ENCODE measurements around the gene FSTL4. TPM values are rescaled to one million over a fixed set of nuclear protein-coding genes. Genes with fewer than 3 reads are reported as not detected.
A peak's percentile ranks its signal among the peaks of the same experiment; 100 is the strongest.

The FSTL4 gene
- total RNA-seq, 1 experiment from 2014 or later: not detected

- Histone ChIP-seq H3K9ac (ENCODE audit: low read length) (no peak overlapping the region), H4K20me1 (ENCODE audit: insufficient read depth, low read depth, low read length) (no peaks in the 10 kb centered on the region), H2AFZ (ENCODE audit: low read length) (no peak overlapping the region), H3K27ac (ENCODE audit: low read length) (no peak overlapping the region), H3K4me1 (ENCODE audit: low read length) (no peaks in the 10 kb centered on the region), H3K79me2 (ENCODE audit: low read length) (no peaks in the 10 kb centered on the region), H3K9me2 (replicated peaks; ENCODE audit: insufficient read depth, low read length) (no peaks in the 10 kb centered on the region), H3K9me3 (ENCODE audit: low read length) (no peaks in the 10 kb centered on the region), H3K36me3 (ENCODE audit: insufficient read depth, low read length) (no peaks in the 10 kb centered on the region), H3K4me3 (ENCODE audit: low read length) (no peak overlapping the region), H3K4me2 (ENCODE audit: low read depth, low read length, poor library complexity, severe bottlenecking) (no peak overlapping the region), H3K27me3 (ENCODE audit: low read length) (no peaks in the 10 kb centered on the region)
- no peak for DNase-seq
Measured at GRCh38 chr5:133293960-133294359, 318.4 kb downstream of the FSTL4 start.

GRCh38 chr5:133292300-133292699 lies 320.0 kb downstream of the FSTL4 start:
- no peaks in the 10 kb centered on the region for H3K27me3 ChIP-seq (ENCODE audit: low read length)
- H2AFZ ChIP-seq (ENCODE audit: low read length): no peak overlapping the region
- no peak overlapping the region for H3K4me2 ChIP-seq (ENCODE audit: low read depth, low read length, poor library complexity, severe bottlenecking)
- H3K9me3 ChIP-seq (ENCODE audit: low read length): no peaks in the 10 kb centered on the region
- H3K79me2 ChIP-seq (ENCODE audit: low read length): no peaks in the 10 kb centered on the region
- no peak overlapping the region for H3K9ac ChIP-seq (ENCODE audit: low read length)
- H3K36me3 ChIP-seq (ENCODE audit: insufficient read depth, low read length): no peaks in the 10 kb centered on the region
- no peaks in the 10 kb centered on the region for H4K20me1 ChIP-seq (ENCODE audit: insufficient read depth, low read depth, low read length)
- no peaks in the 10 kb centered on the region for H3K4me1 ChIP-seq (ENCODE audit: low read length)
- no peak for DNase-seq
- H3K9me2 ChIP-seq (replicated peaks; ENCODE audit: insufficient read depth, low read length): no peaks in the 10 kb centered on the region
- H3K4me3 ChIP-seq (ENCODE audit: low read length): no peak overlapping the region
- no peak overlapping the region for H3K27ac ChIP-seq (ENCODE audit: low read length)

DNA sequence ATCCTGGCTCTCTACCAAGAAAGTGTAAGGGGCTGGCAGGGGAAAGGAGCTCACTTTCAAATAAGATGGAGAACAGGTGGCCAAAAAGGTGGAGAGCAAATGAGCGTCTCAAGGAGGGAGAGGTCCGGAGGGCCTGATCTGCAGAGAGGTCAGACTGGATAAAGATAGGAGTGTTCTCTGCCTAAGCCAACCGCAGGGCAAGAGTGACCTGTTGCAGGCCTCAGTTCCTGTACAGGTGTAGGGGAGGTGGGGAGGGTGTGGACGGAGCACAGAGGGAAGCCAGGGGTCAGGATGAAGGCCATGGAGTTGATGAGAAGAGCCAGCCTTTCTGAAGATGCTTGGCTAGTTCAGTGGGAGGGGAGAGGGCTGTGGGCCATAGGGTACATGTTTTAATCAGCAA lies 320.8 kb downstream of the FSTL4 start:
- no peaks in the 10 kb centered on the region for H3K4me1 ChIP-seq (ENCODE audit: low read length)
- no peaks in the 10 kb centered on the region for H3K79me2 ChIP-seq (ENCODE audit: low read length)
- H3K4me2 ChIP-seq (ENCODE audit: low read depth, low read length, poor library complexity, severe bottlenecking): no peak overlapping the region
- no peaks in the 10 kb centered on the region for H3K9me2 ChIP-seq (replicated peaks; ENCODE audit: insufficient read depth, low read length)
- DNase-seq: no peak
- no peak overlapping the region for H3K27ac ChIP-seq (ENCODE audit: low read length)
- no peaks in the 10 kb centered on the region for H4K20me1 ChIP-seq (ENCODE audit: insufficient read depth, low read depth, low read length)
- no peaks in the 10 kb centered on the region for H3K9me3 ChIP-seq (ENCODE audit: low read length)
- H3K27me3 ChIP-seq (ENCODE audit: low read length): no peaks in the 10 kb centered on the region
- H3K4me3 ChIP-seq (ENCODE audit: low read length): no peak overlapping the region
- no peak overlapping the region for H2AFZ ChIP-seq (ENCODE audit: low read length)
- H3K36me3 ChIP-seq (ENCODE audit: insufficient read depth, low read length): no peaks in the 10 kb centered on the region
- no peak overlapping the region for H3K9ac ChIP-seq (ENCODE audit: low read length)

- no peak for DNase-seq
- Histone ChIP-seq H3K79me2 (ENCODE audit: low read length) (no peaks in the 10 kb centered on the region), H3K4me3 (ENCODE audit: low read length) (no peak overlapping the region), H3K9me2 (replicated peaks; ENCODE audit: insufficient read depth, low read length) (no peaks in the 10 kb centered on the region), H3K4me1 (ENCODE audit: low read length) (no peaks in the 10 kb centered on the region), H2AFZ (ENCODE audit: low read length) (no peak overlapping the region), H3K4me2 (ENCODE audit: low read depth, low read length, poor library complexity, severe bottlenecking) (no peak overlapping the region), H3K27ac (ENCODE audit: low read length) (no peak overlapping the region), H3K9ac (ENCODE audit: low read length) (no peak overlapping the region), H3K27me3 (ENCODE audit: low read length) (no peaks in the 10 kb centered on the region), H3K9me3 (ENCODE audit: low read length) (no peaks in the 10 kb centered on the region), H4K20me1 (ENCODE audit: insufficient read depth, low read depth, low read length) (no peaks in the 10 kb centered on the region), H3K36me3 (ENCODE audit: insufficient read depth, low read length) (no peaks in the 10 kb centered on the region)
Measured at GRCh38 chr5:133290669-133291240, 321.6 kb downstream of the FSTL4 start.

- H3K4me2 ChIP-seq (ENCODE audit: low read depth, low read length, poor library complexity, severe bottlenecking): no peak overlapping the region
- H3K79me2 ChIP-seq (ENCODE audit: low read length): no peaks in the 10 kb centered on the region
- no peaks in the 10 kb centered on the region for H3K27me3 ChIP-seq (ENCODE audit: low read length)
- no peaks in the 10 kb centered on the region for H3K36me3 ChIP-seq (ENCODE audit: insufficient read depth, low read length)
- no peak overlapping the region for H3K9ac ChIP-seq (ENCODE audit: low read length)
- DNase-seq: no peak
- no peak overlapping the region for H3K27ac ChIP-seq (ENCODE audit: low read length)
- H3K4me3 ChIP-seq (ENCODE audit: low read length): no peak overlapping the region
- H3K9me3 ChIP-seq (ENCODE audit: low read length): no peaks in the 10 kb centered on the region
- H3K9me2 ChIP-seq (replicated peaks; ENCODE audit: insufficient read depth, low read length): no peaks in the 10 kb centered on the region
- H2AFZ ChIP-seq (ENCODE audit: low read length): no peak overlapping the region
- no peaks in the 10 kb centered on the region for H3K4me1 ChIP-seq (ENCODE audit: low read length)
- H4K20me1 ChIP-seq (ENCODE audit: insufficient read depth, low read depth, low read length): no peaks in the 10 kb centered on the region
Measured at GRCh38 chr5:133289686-133290367, 322.5 kb downstream of the FSTL4 start.

DNA sequence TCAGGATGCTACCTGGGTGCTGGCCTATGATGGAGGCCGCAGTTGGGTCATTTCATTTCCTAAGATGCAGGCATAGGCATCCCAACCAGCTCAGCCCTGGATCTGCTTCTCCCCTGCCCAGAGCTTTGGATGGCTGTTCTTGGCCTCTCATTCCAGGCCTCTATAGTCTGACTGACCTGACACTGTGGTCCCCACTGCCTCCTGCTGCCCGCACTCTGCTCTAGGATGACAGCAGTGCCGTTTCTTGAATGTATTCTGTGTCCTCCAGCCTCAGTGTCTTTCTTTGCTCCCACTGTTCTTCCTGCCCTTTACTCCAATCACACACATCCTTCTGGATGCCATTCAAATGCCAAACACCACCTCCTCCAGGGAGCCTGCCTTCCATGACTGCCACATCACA lies 324.8 kb downstream of the FSTL4 start:
- H2AFZ ChIP-seq (ENCODE audit: low read length): no peak overlapping the region
- no peak overlapping the region for H3K4me2 ChIP-seq (ENCODE audit: low read depth, low read length, poor library complexity, severe bottlenecking)
- H3K27me3 ChIP-seq (ENCODE audit: low read length): no peaks in the 10 kb centered on the region
- no peak overlapping the region for H3K4me3 ChIP-seq (ENCODE audit: low read length)
- DNase-seq: peak; percentile 69
- H3K27ac ChIP-seq (ENCODE audit: low read length): no peak overlapping the region
- no peaks in the 10 kb centered on the region for H3K79me2 ChIP-seq (ENCODE audit: low read length)
- no peaks in the 10 kb centered on the region for H4K20me1 ChIP-seq (ENCODE audit: insufficient read depth, low read depth, low read length)
- no peaks in the 10 kb centered on the region for H3K9me3 ChIP-seq (ENCODE audit: low read length)
- H3K36me3 ChIP-seq (ENCODE audit: insufficient read depth, low read length): no peaks in the 10 kb centered on the region
- no peaks in the 10 kb centered on the region for H3K4me1 ChIP-seq (ENCODE audit: low read length)
- no peak overlapping the region for H3K9ac ChIP-seq (ENCODE audit: low read length)
- no peaks in the 10 kb centered on the region for H3K9me2 ChIP-seq (replicated peaks; ENCODE audit: insufficient read depth, low read length)

GRCh38 chr5:133286483-133286882 lies 325.9 kb downstream of the FSTL4 start:
- Histone ChIP-seq H3K36me3 (ENCODE audit: insufficient read depth, low read length) (no peaks in the 10 kb centered on the region), H3K9me3 (ENCODE audit: low read length) (no peaks in the 10 kb centered on the region), H3K9ac (ENCODE audit: low read length) (no peak overlapping the region), H3K27ac (ENCODE audit: low read length) (no peak overlapping the region), H4K20me1 (ENCODE audit: insufficient read depth, low read depth, low read length) (no peaks in the 10 kb centered on the region), H3K9me2 (replicated peaks; ENCODE audit: insufficient read depth, low read length) (no peaks in the 10 kb centered on the region), H3K4me2 (ENCODE audit: low read depth, low read length, poor library complexity, severe bottlenecking) (no peak overlapping the region), H3K79me2 (ENCODE audit: low read length) (no peaks in the 10 kb centered on the region), H3K4me1 (ENCODE audit: low read length) (no peaks in the 10 kb centered on the region), H3K27me3 (ENCODE audit: low read length) (no peaks in the 10 kb centered on the region), H3K4me3 (ENCODE audit: low read length) (no peak overlapping the region), H2AFZ (ENCODE audit: low read length) (no peak overlapping the region)
- no peak for DNase-seq

- Histone ChIP-seq H3K9me2 (replicated peaks; ENCODE audit: insufficient read depth, low read length) (no peaks in the 10 kb centered on the region), H3K9me3 (ENCODE audit: low read length) (no peaks in the 10 kb centered on the region), H3K9ac (ENCODE audit: low read length) (no peak overlapping the region), H3K4me3 (ENCODE audit: low read length) (no peak overlapping the region), H4K20me1 (ENCODE audit: insufficient read depth, low read depth, low read length) (no peaks in the 10 kb centered on the region), H3K27me3 (ENCODE audit: low read length) (no peaks in the 10 kb centered on the region), H3K36me3 (ENCODE audit: insufficient read depth, low read length) (no peaks in the 10 kb centered on the region), H2AFZ (ENCODE audit: low read length) (no peak overlapping the region), H3K4me1 (ENCODE audit: low read length) (no peaks in the 10 kb centered on the region), H3K4me2 (ENCODE audit: low read depth, low read length, poor library complexity, severe bottlenecking) (no peak overlapping the region), H3K27ac (ENCODE audit: low read length) (no peak overlapping the region), H3K79me2 (ENCODE audit: low read length) (no peaks in the 10 kb centered on the region)
- no peak for DNase-seq
Measured at GRCh38 chr5:133285583-133286021, 326.7 kb downstream of the FSTL4 start.

All from Karpas-422 (cell line).